ENCODE results near the gene DLEC1. TPM values are rescaled to one million over a fixed set of nuclear protein-coding genes. Genes with fewer than 3 reads are reported as not detected.

DLEC1 gene
- total and polyA plus RNA-seq, 9 of the 15 experiments (the other 6 are each of a cell fraction or from before 2014, with no cell fraction given), result 0.07 to 0.08 TPM; not detected in 7

GRCh38 chr3:38028621-38029361, 10.2 kb upstream of the DLEC1 start:
- POLR2A ChIA-PET, result interaction anchor here (0.7 kb wide), 1 partner anchor 22 kb away, joined by 3 read pairs; no protein-coding TSS in a partner anchor
- no peak for ATAC-seq
- no peak overlapping the region for H3K4me3 ChIP-seq

More at GRCh38 chr3:38028621-38029361, 10.2 kb upstream of the DLEC1 start:
- Histone ChIP-seq H3K79me2 (ENCODE audit: control insufficient read depth, insufficient read depth, low read length) (peaks cover under 1% of the 10 kb centered on the region; the same call in 1 of the 3 replicates), H3K9ac (ENCODE audit: insufficient read depth in 1 of 2, low read depth in 2 of 2, low read length in 2 of 2) (peak overlapping the region in 1 of 2 experiments; percentile 27; a peak in 2 of 4 replicates), H3K4me2 (ENCODE audit: insufficient read depth, low read length) (no peak overlapping the region), H3K27me3 (ENCODE audit: control insufficient read depth in 2 of 2, insufficient read depth in 2 of 2, low read length in 2 of 2) (peaks cover 0 to 33% of the 10 kb centered on the region in 2 experiments; a peak in 2 of 5 replicates), H3K36me3 (ENCODE audit: control insufficient read depth, insufficient read depth, low read length) (no peaks in the 10 kb centered on the region), H3K27ac (ENCODE audit: extremely low read depth, low read depth, low read length) (no peak overlapping the region), H3K9me3 (replicated peaks; ENCODE audit: control insufficient read depth, insufficient read depth, low read depth, low read length) (no peaks in the 10 kb centered on the region), H4K20me1 (replicated peaks; ENCODE audit: control insufficient read depth, insufficient read depth, low read length) (0 out of 2 replicates have a peak, but pooled peaks cover 6% of the 10 kb centered on the region), H3K9me1 (ENCODE audit: control insufficient read depth, insufficient read depth, low read length) (no peaks in the 10 kb centered on the region), H3K4me1 (replicated peaks in 1 of 2; ENCODE audit: control insufficient read depth in 2 of 2, insufficient read depth in 2 of 2, low read length in 2 of 2) (peaks cover 15 to 43% of the 10 kb centered on the region in 2 experiments), H2AFZ (ENCODE audit: low read depth, low read length) (no peak overlapping the region)
- in situ Hi-C loops (cut with MboI), result no loop called here
- TF ChIP-seq ZNF408 (CRISPR knock-in tag; IDR thresholded peaks at IDR 0.05; ENCODE audit: low read depth) (no peak), E2F6 (IDR thresholded peaks at IDR 0.05; ENCODE audit: borderline replicate concordance in 1 of 2, extremely low read depth in 1 of 2, insufficient read depth in 1 of 2, insufficient read length in 1 of 2, low read depth in 1 of 2, low read length in 1 of 2, poor library complexity in 1 of 2, severe bottlenecking in 1 of 2) (no peak), IRF1 (CRISPR knock-in tag; IDR thresholded peaks at IDR 0.05; ENCODE audit: borderline replicate concordance) (no peak), ZBTB7A (IDR thresholded peaks at IDR 0.05; ENCODE audit: borderline replicate concordance, control insufficient read depth, low read depth, low read length) (peak; percentile 8; the same call in 1 of the 2 replicates), PRMT5 (CRISPR knock-in tag; IDR thresholded peaks at IDR 0.05) (no peak)
- TF ChIP-seq, protein P1, sequence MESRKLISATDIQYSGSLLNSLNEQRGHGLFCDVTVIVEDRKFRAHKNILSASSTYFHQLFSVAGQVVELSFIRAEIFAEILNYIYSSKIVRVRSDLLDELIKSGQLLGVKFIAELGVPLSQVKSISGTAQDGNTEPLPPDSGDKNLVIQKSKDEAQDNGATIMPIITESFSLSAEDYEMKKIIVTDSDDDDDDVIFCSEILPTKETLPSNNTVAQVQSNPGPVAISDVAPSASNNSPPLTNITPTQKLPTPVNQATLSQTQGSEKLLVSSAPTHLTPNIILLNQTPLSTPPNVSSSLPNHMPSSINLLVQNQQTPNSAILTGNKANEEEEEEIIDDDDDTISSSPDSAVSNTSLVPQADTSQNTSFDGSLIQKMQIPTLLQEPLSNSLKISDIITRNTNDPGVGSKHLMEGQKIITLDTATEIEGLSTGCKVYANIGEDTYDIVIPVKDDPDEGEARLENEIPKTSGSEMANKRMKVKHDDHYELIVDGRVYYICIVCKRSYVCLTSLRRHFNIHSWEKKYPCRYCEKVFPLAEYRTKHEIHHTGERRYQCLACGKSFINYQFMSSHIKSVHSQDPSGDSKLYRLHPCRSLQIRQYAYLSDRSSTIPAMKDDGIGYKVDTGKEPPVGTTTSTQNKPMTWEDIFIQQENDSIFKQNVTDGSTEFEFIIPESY (CRISPR knock-in tag; IDR thresholded peaks at IDR 0.05), result peak; percentile 43; the same call in 1 of the 2 replicates
- TF ChIP-seq, protein P2, sequence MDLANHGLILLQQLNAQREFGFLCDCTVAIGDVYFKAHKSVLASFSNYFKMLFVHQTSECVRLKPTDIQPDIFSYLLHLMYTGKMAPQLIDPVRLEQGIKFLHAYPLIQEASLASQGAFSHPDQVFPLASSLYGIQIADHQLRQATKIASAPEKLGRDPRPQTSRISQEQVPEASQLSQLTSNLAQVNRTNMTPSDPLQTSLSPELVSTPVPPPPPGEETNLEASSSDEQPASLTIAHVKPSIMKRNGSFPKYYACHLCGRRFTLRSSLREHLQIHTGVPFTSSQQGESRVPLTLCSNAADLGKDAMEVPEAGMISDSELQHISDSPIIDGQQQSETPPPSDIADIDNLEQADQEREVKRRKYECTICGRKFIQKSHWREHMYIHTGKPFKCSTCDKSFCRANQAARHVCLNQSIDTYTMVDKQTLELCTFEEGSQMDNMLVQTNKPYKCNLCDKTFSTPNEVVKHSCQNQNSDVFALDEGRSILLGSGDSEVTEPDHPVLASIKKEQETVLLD (IDR thresholded peaks at IDR 0.05), result no peak
- CTCF ChIA-PET (ENCODE audit: low intra/inter-chr PET ratio), result no interaction called here
- intact Hi-C loops (cut with micrococcal nuclease), result no loop called here
- FAIRE-seq (no peak), DNase-seq (ENCODE audit: extremely low read depth in 1 of 4, low spot score in 3 of 4) (no peak)
- WGBS (ENCODE audit: insufficient coverage, low coverage, missing lambda C conversion rate), result 37% methylated on average over 27 of the region's 45 CpGs
- no TSS peak for BruUV-seq (replicated peaks)
